Muscle layer of colon (tissue), 2 donors: ENCODE measurements around the gene SEPTIN2.
A peak's percentile ranks its signal among the peaks of the same experiment; 100 is the strongest.
"Not testable (repeated sequence)": the region's sequence is repeated elsewhere in the genome, so short reads cannot be mapped to it uniquely, and the experiment has no call there.

Source experiments
- H3K27ac ChIP-seq: one replicate; pipeline ENCODE4 v1.7.0; 2013; ENCODE audit warnings: low read depth, mild to moderate bottlenecking, low read length, moderate library complexity
- H3K27me3 ChIP-seq, 2 donors: one replicate each; pipeline ENCODE4 v1.7.0; 2013; ENCODE audit warnings: low read length in 2 of 2, mild to moderate bottlenecking in 2 of 2; ENCODE audit not compliant: insufficient read depth in 2 of 2, control insufficient read depth in 1 of 2
- H3K36me3 ChIP-seq: one replicate; pipeline ENCODE4 v1.7.0; 2013; ENCODE audit warnings: mild to moderate bottlenecking, low read length; ENCODE audit not compliant: insufficient read depth
- H3K4me1 ChIP-seq: one replicate; pipeline ENCODE4 v1.7.0; 2013; ENCODE audit warnings: mild to moderate bottlenecking, low read length; ENCODE audit not compliant: insufficient read depth
- H3K4me3 ChIP-seq, 2 donors: one replicate each; pipeline ENCODE4 v1.7.0; 2013; ENCODE audit warnings: low read length in 2 of 2, low read depth in 1 of 2, mild to moderate bottlenecking in 1 of 2, moderate library complexity in 1 of 2
- H3K9ac ChIP-seq: one replicate; pipeline ENCODE4 v1.7.0; 2013; ENCODE audit warnings: low read length
- H3K9me3 ChIP-seq: one replicate; pipeline ENCODE4 v1.7.0; 2013; ENCODE audit warnings: mild to moderate bottlenecking, low read length
- donor health status: abdominal sarcoma.
- donor health status: Adenocarcinoma of cecum.

The SEPTIN2 gene

DNA sequence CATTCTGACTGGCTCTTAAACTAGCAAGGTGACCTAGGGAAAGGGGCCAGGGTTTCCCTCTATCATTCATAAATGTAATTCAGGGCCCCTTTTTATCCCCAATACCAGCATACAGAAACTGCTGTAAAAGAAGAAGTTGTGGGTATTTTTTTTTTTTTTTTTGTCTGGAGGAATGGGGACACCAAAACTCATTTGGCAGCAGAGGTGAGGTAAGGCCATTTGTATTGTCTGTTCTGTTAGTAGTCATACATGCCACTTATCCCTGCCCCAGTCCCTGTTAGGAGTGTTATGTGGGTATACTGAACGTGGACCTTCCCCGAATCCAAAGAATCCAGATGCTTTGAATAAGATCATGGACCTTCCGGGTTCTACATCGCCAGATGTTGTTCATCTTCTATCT, 1.7 kb downstream of the SEPTIN2 start:
- Histone ChIP-seq H3K9ac (peak overlapping the region; percentile 95), H3K4me1 (peaks cover 52% of the 10 kb centered on the region), H3K9me3 (no peaks in the 10 kb centered on the region), H3K27me3 (no peaks in the 10 kb centered on the region), H3K4me3 (peak overlapping the region in 1 of 2 donors; percentile 91), H3K36me3 (no peaks in the 10 kb centered on the region), H3K27ac (peak overlapping the region; percentile 98)

DNA sequence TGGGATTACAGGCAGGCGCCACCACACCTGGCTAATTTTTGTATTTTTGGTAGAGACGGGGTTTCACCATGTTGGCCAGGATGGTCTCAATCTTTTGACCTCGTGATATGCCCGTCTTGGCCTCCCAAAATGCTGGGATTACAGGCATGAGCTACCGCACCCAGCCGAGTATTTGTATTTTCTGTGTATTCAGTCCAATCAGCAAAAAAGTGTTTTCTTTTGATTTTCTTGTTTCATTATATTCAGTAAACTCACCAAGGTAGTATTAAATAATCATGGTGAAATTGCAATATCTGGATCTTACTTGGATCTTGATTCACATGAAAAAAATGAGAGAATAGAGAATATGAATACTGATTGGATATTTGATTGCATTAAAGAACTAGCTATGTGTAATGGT, 3.1 kb downstream of the SEPTIN2 start:
- not testable (repeated sequence) for H3K9me3 ChIP-seq, H3K27ac ChIP-seq, H3K9ac ChIP-seq, H3K4me3 ChIP-seq, H3K36me3 ChIP-seq, H3K27me3 ChIP-seq
- H3K4me1 ChIP-seq: peaks cover 49% of the 10 kb centered on the region

DNA sequence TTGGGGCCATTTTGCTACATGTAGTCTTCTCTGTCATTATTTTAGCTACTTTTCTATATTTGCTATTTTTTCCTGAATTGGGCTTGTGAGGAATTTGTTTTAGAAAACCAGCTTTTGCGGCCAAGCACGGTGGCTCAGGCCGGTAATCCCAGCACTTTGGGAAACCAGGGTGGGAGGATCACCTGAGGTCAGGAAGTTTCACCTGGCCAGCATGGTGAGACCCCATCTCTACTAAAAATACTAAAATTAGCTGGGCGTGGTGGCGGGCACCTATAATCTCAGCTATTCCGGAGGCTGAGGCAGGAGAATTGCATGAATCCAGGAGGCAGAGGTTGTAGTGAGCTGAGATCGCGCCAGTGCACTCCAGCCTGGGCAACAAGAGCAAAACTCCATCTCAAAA, 4.7 kb downstream of the SEPTIN2 start:
- Histone ChIP-seq H3K4me3 (no peak overlapping the region), H3K27me3 (no peaks in the 10 kb centered on the region), H3K4me1 (peaks cover 43% of the 10 kb centered on the region), H3K9me3 (no peaks in the 10 kb centered on the region), H3K9ac (no peak overlapping the region), H3K27ac (no peak overlapping the region), H3K36me3 (no peaks in the 10 kb centered on the region)

DNA sequence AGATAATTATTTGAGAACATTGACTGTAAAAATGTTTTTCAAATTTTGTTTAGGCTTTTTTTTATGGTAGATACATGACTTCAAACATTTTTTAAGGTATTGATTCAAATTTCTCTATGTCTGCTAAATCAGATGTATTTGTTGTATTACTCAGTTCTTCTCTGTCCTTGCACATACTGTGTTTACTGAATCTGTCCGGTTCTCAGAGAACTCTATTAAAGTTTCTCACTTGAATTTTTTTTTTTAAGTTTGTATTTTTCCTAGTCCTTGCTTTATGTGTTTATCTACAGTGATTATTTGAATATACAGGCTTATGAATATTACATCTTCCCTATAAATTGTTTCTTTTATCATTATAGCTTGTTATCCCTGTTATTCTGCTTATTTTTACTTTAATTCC, 5.3 kb downstream of the SEPTIN2 start:
- Histone ChIP-seq H3K4me1 (peaks cover 43% of the 10 kb centered on the region), H3K36me3 (peaks cover 3% of the 10 kb centered on the region), H3K9me3 (no peaks in the 10 kb centered on the region), H3K9ac (no peak overlapping the region), H3K4me3 (no peak overlapping the region), H3K27me3 (no peaks in the 10 kb centered on the region), H3K27ac (no peak overlapping the region)

DNA sequence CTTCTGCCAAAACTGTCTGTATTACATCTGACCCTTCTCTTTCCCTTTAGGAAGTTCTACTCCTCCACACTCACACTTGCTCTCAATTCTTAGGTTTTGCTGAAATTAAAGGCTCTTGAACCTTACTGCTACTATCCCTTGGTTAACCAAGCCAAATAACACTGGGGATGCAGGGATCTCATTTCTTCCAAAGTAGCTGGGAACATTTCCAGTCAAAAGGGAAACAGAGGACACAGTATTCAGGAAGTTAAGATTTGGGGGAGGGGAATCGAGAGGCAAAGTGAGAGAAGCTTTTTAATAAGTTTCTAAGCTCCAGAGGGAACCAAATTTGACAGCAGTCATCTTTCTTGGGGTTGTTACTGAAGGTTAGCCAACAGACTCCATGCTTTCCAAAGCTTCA, 6.2 kb downstream of the SEPTIN2 start:
- Histone ChIP-seq H3K9ac (no peak overlapping the region), H3K9me3 (no peaks in the 10 kb centered on the region), H3K27ac (no peak overlapping the region), H3K4me3 (no peak overlapping the region), H3K36me3 (peaks cover 6% of the 10 kb centered on the region), H3K4me1 (peaks cover 43% of the 10 kb centered on the region), H3K27me3 (no peaks in the 10 kb centered on the region)

DNA sequence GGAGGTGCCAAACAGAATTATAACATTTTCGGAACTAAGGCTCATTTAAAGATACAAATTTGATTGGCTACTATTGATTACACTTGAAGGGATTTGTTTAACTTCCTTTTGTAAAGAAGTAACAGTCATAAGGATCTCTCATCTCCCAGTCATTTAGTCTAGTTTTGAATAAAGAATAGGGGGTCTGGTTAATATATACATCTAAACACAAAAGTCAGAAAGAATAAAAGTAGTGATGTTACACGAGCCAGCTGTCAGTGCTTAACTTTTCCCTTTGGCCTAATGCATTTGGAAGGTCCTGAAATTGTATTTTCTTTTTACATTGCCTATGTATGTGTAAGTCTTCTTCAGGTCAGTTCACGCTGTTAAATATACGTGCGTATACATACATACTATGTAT, 8.1 kb downstream of the SEPTIN2 start:
- Histone ChIP-seq H3K27ac (no peak overlapping the region), H3K27me3 (no peaks in the 10 kb centered on the region), H3K4me1 (peaks cover 26% of the 10 kb centered on the region), H3K9me3 (no peaks in the 10 kb centered on the region), H3K9ac (no peak overlapping the region), H3K4me3 (no peak overlapping the region), H3K36me3 (peaks cover 16% of the 10 kb centered on the region)

DNA sequence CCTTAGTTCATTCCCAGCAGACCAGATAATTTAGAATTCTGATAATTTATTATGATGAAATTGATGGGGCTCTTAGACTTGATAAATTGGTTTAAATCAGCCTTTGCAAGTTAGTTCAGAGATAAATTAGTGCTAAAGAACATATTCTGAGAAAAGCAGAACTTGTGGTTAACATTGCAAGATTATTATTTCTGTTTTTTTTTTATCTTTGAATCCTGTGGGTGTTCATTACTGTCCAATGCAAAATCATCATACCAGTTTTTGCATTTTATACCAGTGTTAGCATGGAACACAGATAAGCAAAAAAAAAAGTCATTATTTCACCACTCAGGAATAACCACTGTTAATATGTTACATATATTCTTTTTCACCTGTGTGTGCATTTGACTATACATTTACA, 9.1 kb downstream of the SEPTIN2 start:
- no peak overlapping the region for H3K4me3 ChIP-seq
- peaks cover 24% of the 10 kb centered on the region for H3K36me3 ChIP-seq
- H3K9ac ChIP-seq: no peak overlapping the region
- no peak overlapping the region for H3K27ac ChIP-seq
- H3K9me3 ChIP-seq: no peaks in the 10 kb centered on the region
- H3K27me3 ChIP-seq: no peaks in the 10 kb centered on the region
- H3K4me1 ChIP-seq: peaks cover 25% of the 10 kb centered on the region

DNA sequence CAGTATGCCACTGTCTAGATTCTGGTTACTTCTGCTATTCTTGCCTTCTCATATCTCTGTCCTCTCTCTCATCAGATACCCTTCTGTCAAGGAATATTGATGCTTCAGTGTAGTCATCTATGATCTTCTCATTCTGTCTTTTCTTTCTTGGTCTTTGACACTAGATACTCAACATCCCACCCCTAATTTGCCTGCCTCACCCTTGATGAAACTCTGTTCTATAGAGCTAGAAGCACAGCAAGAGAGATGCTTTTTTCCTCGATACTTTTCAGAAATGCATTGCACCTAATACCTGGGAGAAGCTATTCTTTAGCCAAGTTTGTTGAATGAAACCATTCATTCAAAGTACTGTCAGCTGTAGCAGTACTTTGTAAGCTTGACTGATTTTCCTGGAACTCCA, 9.5 kb downstream of the SEPTIN2 start:
- Histone ChIP-seq H3K9ac (no peak overlapping the region), H3K27ac (no peak overlapping the region), H3K27me3 (no peaks in the 10 kb centered on the region), H3K36me3 (peaks cover 27% of the 10 kb centered on the region), H3K4me1 (peaks cover 20% of the 10 kb centered on the region), H3K9me3 (no peaks in the 10 kb centered on the region), H3K4me3 (no peak overlapping the region)

DNA sequence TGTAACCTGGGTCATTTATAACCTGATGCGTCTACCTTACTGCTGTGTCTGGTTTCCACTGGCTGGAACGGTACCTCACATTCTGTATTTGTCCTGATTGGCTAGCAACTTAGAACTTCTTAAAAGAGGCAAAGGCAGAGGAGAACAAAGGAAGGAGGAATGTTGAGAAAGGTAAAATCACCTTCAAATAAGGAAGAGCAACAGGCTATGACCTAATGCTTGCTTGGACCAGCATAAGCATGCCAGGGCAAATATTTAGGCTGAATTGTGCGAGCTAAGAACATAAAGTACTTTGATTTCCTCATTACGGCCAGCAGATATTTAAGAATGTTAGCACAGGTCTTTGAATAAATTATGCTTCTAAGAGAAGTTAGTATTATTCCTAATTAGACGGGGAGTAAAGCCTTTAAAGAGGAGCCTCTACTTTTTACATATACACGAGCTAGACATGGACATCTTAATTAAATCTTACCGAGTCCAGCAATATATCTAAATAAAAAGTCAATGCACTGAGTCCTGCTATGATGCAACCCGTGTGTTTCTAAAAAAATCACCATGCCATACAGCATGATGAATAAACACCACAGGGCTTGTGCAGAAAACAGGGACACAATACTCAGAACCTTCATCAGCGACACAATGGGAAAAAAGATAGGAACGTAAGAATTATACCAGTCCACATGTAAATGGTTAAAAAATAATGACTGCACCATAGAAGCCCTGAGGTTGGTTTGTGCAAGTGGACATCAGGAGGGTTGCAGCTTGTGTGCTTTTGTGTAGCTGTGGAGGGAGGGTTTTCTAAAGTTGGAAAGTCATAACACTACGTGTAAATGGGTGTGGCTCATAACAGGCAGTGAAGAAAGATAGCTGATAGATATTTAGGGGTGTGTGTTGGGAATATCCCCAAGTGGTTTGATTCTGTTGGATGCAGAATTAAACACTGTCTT, 14.2 kb downstream of the SEPTIN2 start:
- H3K36me3 ChIP-seq: peaks cover 30% of the 10 kb centered on the region
- H3K27me3 ChIP-seq: no peaks in the 10 kb centered on the region
- H3K9ac ChIP-seq: no peak overlapping the region
- H3K4me3 ChIP-seq: no peak overlapping the region
- no peaks in the 10 kb centered on the region for H3K4me1 ChIP-seq
- no peak overlapping the region for H3K27ac ChIP-seq
- H3K9me3 ChIP-seq: no peaks in the 10 kb centered on the region

DNA sequence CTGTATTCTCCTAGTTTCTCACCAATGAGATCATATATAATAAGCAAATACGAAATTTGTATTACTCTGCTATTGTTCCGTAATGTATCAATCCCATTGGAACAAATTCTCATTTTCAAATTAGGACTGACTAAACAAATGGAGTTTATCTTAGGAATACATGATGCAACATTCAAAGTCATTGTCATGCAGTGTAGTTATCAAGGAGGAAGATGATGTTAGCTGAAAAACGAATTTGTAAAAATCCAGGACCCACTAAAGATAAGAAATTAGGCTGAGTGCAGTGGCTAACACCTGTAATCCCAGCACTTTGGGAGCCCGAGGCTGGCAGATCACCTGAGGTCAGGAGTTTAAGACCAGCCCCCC, 14.9 kb downstream of the SEPTIN2 start:
- no peaks in the 10 kb centered on the region for H3K27me3 ChIP-seq
- H3K9me3 ChIP-seq: no peaks in the 10 kb centered on the region
- no peak overlapping the region for H3K27ac ChIP-seq
- no peak overlapping the region for H3K4me3 ChIP-seq
- H3K36me3 ChIP-seq: peaks cover 37% of the 10 kb centered on the region
- no peak overlapping the region for H3K9ac ChIP-seq
- no peaks in the 10 kb centered on the region for H3K4me1 ChIP-seq

DNA sequence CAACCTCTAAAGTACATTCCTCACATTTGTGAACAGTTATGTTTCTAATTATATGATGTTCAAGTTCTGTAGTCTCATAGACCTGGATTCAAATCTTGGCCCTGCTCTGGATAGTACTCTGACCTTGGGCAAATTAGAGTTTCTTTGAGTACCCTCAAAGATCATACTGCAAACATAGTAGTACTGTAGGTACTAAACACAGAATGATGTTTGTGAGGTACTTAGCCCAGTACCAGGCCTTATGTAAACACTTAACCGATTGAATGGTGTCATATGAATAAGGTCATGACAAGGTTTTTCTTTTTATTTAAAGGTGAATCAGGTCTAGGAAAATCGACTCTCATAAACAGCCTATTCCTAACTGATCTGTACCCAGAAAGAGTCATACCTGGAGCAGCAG, 19.1 kb downstream of the SEPTIN2 start:
- Histone ChIP-seq H3K27ac (no peak overlapping the region), H3K36me3 (peaks cover 32% of the 10 kb centered on the region), H3K27me3 (no peaks in the 10 kb centered on the region), H3K4me1 (peaks cover 3% of the 10 kb centered on the region), H3K4me3 (no peak overlapping the region), H3K9ac (no peak overlapping the region), H3K9me3 (no peaks in the 10 kb centered on the region)
